H1 (cell line): ENCODE results near the gene MRPL20. TPM values are rescaled to one million over a fixed set of nuclear protein-coding genes. Genes with fewer than 3 reads are reported as not detected.

Experiments used
- CTCF ChIA-PET: fragments of 300-600 bp; sonication (Branson Sonifier 250); formaldehyde crosslinking; loops from one replicate; lab custom pipeline; 2021; ENCODE audit not compliant: partially characterized antibody; lab: Charles Lee
- POLR2A ChIA-PET: fragments of 300-600 bp; sonication (Branson Sonifier 250); formaldehyde crosslinking; loops from one replicate; lab custom pipeline; 2021; ENCODE audit warnings: inconsistent platforms; ENCODE audit not compliant: partially characterized antibody; lab: Charles Lee
- DNase-seq, 2 experiments: peaks; one replicate each; pipeline versions ENCODE4 v3.0.0 to v3.0.0-alpha.2; 2010 to 2022; ENCODE audit warnings: low spot score in 2 of 2, low read depth in 1 of 2, mixed read lengths in 1 of 2
- FAIRE-seq: peaks from 2 replicates; lab custom pipeline; 2011; peaks lifted over from hg19 to GRCh38; lab: Jason Lieb, UNC
- H2AFZ ChIP-seq: 2 replicates; pipeline ENCODE4 v1.8.1; 2012; ENCODE audit warnings: low read length, inconsistent platforms
- H2AK5ac ChIP-seq: 2 replicates; pipeline ENCODE4 v1.6.1; 2013; ENCODE audit warnings: low read depth, low read length
- H2BK120ac ChIP-seq: replicated peaks from 2 replicates; pipeline ENCODE3; 2013; ENCODE audit warnings: low read depth, low read length, inconsistent platforms
- H2BK12ac ChIP-seq: 2 replicates; pipeline ENCODE4 v1.6.1; 2013; ENCODE audit warnings: low read depth, low read length
- H2BK15ac ChIP-seq: 2 replicates; pipeline ENCODE4 v1.6.1; 2013; ENCODE audit warnings: low read length
- H2BK20ac ChIP-seq: 2 replicates; pipeline ENCODE4 v1.6.1; 2013; ENCODE audit warnings: low read length
- H2BK5ac ChIP-seq: 2 replicates; pipeline ENCODE4 v1.6.1; 2013; ENCODE audit warnings: low read depth, low read length
- H3K14ac ChIP-seq: 2 replicates; pipeline ENCODE4 v1.6.1; 2013; ENCODE audit warnings: inconsistent platforms; ENCODE audit not compliant: insufficient read length
- H3K18ac ChIP-seq: 2 replicates; pipeline ENCODE4 v1.6.1; 2013; ENCODE audit warnings: low read length; ENCODE audit errors: extremely low read depth
- H3K23ac ChIP-seq: 2 replicates; pipeline ENCODE4 v1.6.1; 2013; ENCODE audit warnings: inconsistent platforms; ENCODE audit not compliant: insufficient read length
- H3K23me2 ChIP-seq: 2 replicates; pipeline ENCODE4 v1.6.1; 2013; ENCODE audit warnings: low read depth, low read length
- H3K27ac ChIP-seq: 2 replicates; pipeline ENCODE4 v1.6.1; 2011; ENCODE audit warnings: low read depth, low read length, inconsistent platforms
- H3K27me3 ChIP-seq, 4 experiments: replicated peaks in 1 of 4; 1 replicate in 1 of 4; 2 replicates in 3 of 4; pipeline versions ENCODE4 v1.6.1 to v1.8.1; 2011 to 2013; ENCODE audit warnings: low read length in 3 of 4, mild to moderate bottlenecking in 3 of 4, inconsistent platforms in 2 of 4, mixed read lengths in 2 of 4, moderate library complexity in 1 of 4; ENCODE audit not compliant: control insufficient read depth in 3 of 4, insufficient read depth in 3 of 4; ENCODE audit errors: extremely low read depth in 1 of 4
- H3K36me3 ChIP-seq, 4 experiments: 2 replicates each; pipeline versions ENCODE4 v1.6.1 to v1.8.1; 2011 to 2013; ENCODE audit warnings: mild to moderate bottlenecking in 4 of 4, low read length in 3 of 4, moderate library complexity in 2 of 4, control low read depth in 1 of 4, inconsistent platforms in 1 of 4; ENCODE audit not compliant: insufficient read depth in 4 of 4, control insufficient read depth in 2 of 4
- H3K4ac ChIP-seq: replicated peaks from 2 replicates; pipeline ENCODE3; 2013; ENCODE audit warnings: low read length, low read depth, mixed read lengths, inconsistent platforms; ENCODE audit not compliant: insufficient read length
- H3K4me1 ChIP-seq, 4 experiments: replicated peaks in 1 of 4; 1 replicate in 1 of 4; 2 replicates in 3 of 4; pipeline versions ENCODE4 v1.6.1 to v1.8.1; 2011 to 2013; ENCODE audit warnings: low read length in 3 of 4, inconsistent platforms in 2 of 4, mixed read lengths in 1 of 4; ENCODE audit not compliant: insufficient read depth in 4 of 4, control insufficient read depth in 3 of 4
- H3K4me2 ChIP-seq, 2 experiments: 2 replicates each; pipeline versions ENCODE4 v1.6.1 to v1.8.1; 2011 to 2013; ENCODE audit warnings: low read depth in 2 of 2, low read length in 2 of 2, control low read depth in 1 of 2, inconsistent platforms in 1 of 2, mild to moderate bottlenecking in 1 of 2; ENCODE audit not compliant: insufficient read depth in 1 of 2
- H3K4me3 ChIP-seq, 4 experiments: fragments of 200-600, 300-600 bp in 1 of 4; sonication (generic), shearing (Covaris generic), sonication (Bioruptor Twin) in 1 of 4; 2 replicates each; pipeline versions ENCODE4 v1.5.1 to v1.8.1; 2011 to 2016; ENCODE audit warnings: low read length in 4 of 4, low read depth in 3 of 4, control low read depth in 2 of 4, inconsistent platforms in 2 of 4, mild to moderate bottlenecking in 2 of 4, mixed read lengths in 1 of 4, moderate library complexity in 1 of 4; ENCODE audit not compliant: insufficient read depth in 2 of 4; ENCODE audit errors: extremely low read depth in 1 of 4
- H3K56ac ChIP-seq: replicated peaks from 2 replicates; pipeline ENCODE3; 2013; ENCODE audit warnings: low read depth, mild to moderate bottlenecking, mixed read lengths, low read length, inconsistent platforms; ENCODE audit not compliant: insufficient read length
- H3K79me1 ChIP-seq: 2 replicates; pipeline ENCODE4 v1.6.1; 2013; ENCODE audit warnings: low read depth, low read length, control low read depth
- H3K79me2 ChIP-seq, 2 experiments: 2 replicates each; pipeline versions ENCODE4 v1.6.1 to v1.8.1; 2012 to 2013; ENCODE audit warnings: low read length in 2 of 2, mild to moderate bottlenecking in 2 of 2, inconsistent platforms in 1 of 2; ENCODE audit not compliant: insufficient read depth in 2 of 2, control insufficient read depth in 1 of 2
- H3K9ac ChIP-seq, 4 experiments: replicated peaks in 1 of 4; 1 replicate in 1 of 4; 2 replicates in 3 of 4; pipeline versions ENCODE4 v1.6.1 to v1.8.1; 2011 to 2013; ENCODE audit warnings: low read depth in 3 of 4, low read length in 3 of 4, control low read depth in 2 of 4, mild to moderate bottlenecking in 2 of 4, moderate library complexity in 2 of 4, inconsistent platforms in 1 of 4; ENCODE audit errors: extremely low read depth in 1 of 4
- H3K9me3 ChIP-seq, 2 experiments: 2 replicates each; pipeline versions ENCODE4 v1.6.1 to v1.8.1; 2012 to 2013; ENCODE audit warnings: mild to moderate bottlenecking in 2 of 2, moderate library complexity in 2 of 2, control low read depth in 1 of 2, inconsistent platforms in 1 of 2, low read depth in 1 of 2, low read length in 1 of 2, mixed read lengths in 1 of 2; ENCODE audit not compliant: insufficient read depth in 2 of 2
- H4K20me1 ChIP-seq, 2 experiments: replicated peaks in 1 of 2; 2 replicates each; pipeline versions ENCODE3 to v1.8.1; 2011 to 2013; ENCODE audit warnings: inconsistent platforms in 2 of 2, low read length in 2 of 2, mild to moderate bottlenecking in 1 of 2; ENCODE audit not compliant: insufficient read depth in 2 of 2, control insufficient read depth in 1 of 2
- H4K5ac ChIP-seq: 2 replicates; pipeline ENCODE4 v1.6.1; 2013; ENCODE audit warnings: low read length, low read depth, mixed read lengths, inconsistent platforms; ENCODE audit not compliant: insufficient read length
- H4K8ac ChIP-seq: 2 replicates; pipeline ENCODE4 v1.8.0; 2013; ENCODE audit warnings: mild to moderate bottlenecking, moderate library complexity, low read length, inconsistent platforms; ENCODE audit not compliant: insufficient read depth; ENCODE audit errors: extremely low read depth
- H4K91ac ChIP-seq: replicated peaks from 2 replicates; pipeline ENCODE3; 2013; ENCODE audit warnings: low read length, mixed read lengths, inconsistent platforms; ENCODE audit not compliant: insufficient read length
- RFX5 ChIP-seq: IDR thresholded peaks from 2 replicates; pipeline ENCODE4 v1.6.1; 2011; ENCODE audit warnings: low read depth, low read length, improper control_type of control experiment, borderline replicate concordance
- RXRA ChIP-seq: IDR thresholded peaks from 2 replicates; pipeline ENCODE4 v1.6.1; 2011; ENCODE audit warnings: low read depth, mild to moderate bottlenecking, low read length, moderate library complexity; ENCODE audit not compliant: insufficient read depth
- WGBS, 2 experiments: shearing (Covaris generic) in 1 of 2; methylation state at CpG; one replicate each; pipeline versions ENCODE4 v1.1.6 to v1.1.7; 2013 to 2015; ENCODE audit warnings: low lambda C conversion rate in 2 of 2, mixed read lengths in 2 of 2, inconsistent platforms in 1 of 2, low coverage in 1 of 2, missing lambda C conversion rate in 1 of 2; ENCODE audit not compliant: insufficient replicate concordance in 2 of 2, insufficient coverage in 1 of 2, insufficient read length in 1 of 2; ENCODE audit errors: extremely low coverage in 1 of 2, missing lambda C conversion rate in 1 of 2; 5-methylcytosine and 5-hydroxymethylcytosine counted together
- polyA plus RNA-seq, 7 experiments: library from polyadenylated mRNA; depleted of rRNA in 3 of 7; stranded (reverse) in 5 of 7; unstranded in 2 of 7; fragments of >200 nt in 5 of 7; fragments of 200-250 nt in 2 of 7; gene quantifications; 1 replicate in 5 of 7; 2 replicates in 1 of 7; 4 replicates in 1 of 7; pipeline versions ENCODE4 v1.2.1 to v1.2.3, GENCODE V29; 2011 to 2013; ENCODE audit warnings: missing spikeins in 2 of 7, mixed read lengths in 2 of 7
- total RNA-seq: library from RNA; stranded (reverse); fragmentation: NEBNext Ultra II Directional; extraction: Animal tissue kit (Norgen Biotek cat#: 25700); gene quantifications from 2 replicates; pipeline ENCODE4 v1.2.1, GENCODE V29; 2021

Gene MRPL20
- total and polyA plus RNA-seq, 2 of the 8 experiments (the other 6 are each of a cell fraction or from before 2014, with no cell fraction given): 126 to 151 TPM

DNA sequence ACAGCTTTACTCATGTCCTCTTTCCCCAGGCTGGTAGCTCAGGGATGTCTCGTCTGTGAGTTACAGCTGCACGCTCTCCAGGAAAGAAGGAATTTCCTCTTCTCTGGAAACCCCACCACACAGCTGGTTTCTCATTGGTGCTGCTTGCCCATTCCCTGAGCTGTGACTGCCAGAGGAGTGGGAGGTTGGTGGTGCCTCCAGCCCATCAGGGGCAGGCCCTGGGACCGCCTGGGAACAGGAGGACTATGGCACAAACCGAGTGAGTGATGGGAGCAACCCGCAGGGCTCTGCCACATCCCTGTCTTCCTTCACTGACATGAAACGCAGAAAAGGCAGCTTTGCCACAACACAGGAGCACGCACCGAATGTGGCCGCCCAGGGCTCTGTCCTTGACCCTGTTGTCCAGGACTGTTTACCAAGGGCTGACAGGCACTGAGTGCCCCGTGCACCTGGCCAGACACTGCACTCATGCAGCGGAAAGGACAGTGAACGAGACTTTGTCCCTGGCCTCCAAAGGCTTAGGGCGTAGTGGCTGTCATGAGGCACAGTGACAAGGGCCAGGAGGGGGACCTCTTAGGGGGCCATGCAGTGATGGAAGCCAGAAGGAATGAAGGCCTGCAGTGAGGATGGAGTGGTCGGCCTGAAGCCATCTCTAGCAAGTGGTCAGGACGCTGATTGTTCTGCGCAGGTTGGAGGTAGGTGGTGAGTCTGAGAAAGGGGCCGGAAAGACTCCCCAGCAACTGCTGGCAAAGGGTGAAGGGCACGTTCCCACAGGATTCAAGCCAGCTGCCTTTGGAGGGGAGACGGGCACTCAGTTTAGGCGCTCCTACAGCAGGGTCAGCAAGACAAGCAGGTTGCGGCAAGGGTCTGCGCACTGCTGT is 6.3 kb downstream of the MRPL20 start:
- no peak overlapping the region for H4K8ac ChIP-seq
- H3K18ac ChIP-seq: no peak overlapping the region
- no peak overlapping the region; the same call in 1 of the 2 replicates for H2BK5ac ChIP-seq
- no peak overlapping the region for H2BK15ac ChIP-seq
- ChIA-PET CTCF (interaction anchor here (0.5 to 3.6 kb wide), 19 partner anchors 8 to 136 kb away, joined by 3 to 32 read pairs (median 10); partner anchors contain the start of genes AURKAIP1 and DVL1), POLR2A (interaction anchor here (0.9 to 33.4 kb wide), 13 partner anchors 5 to 174 kb away, joined by 3 to 719 read pairs (median 5); partner anchors contain the start of genes ANKRD65, AURKAIP1, CCNL2 and MRPL20)
- H2AK5ac ChIP-seq: no peak overlapping the region
- no peak overlapping the region for H2BK12ac ChIP-seq
- no peak overlapping the region for H3K4ac ChIP-seq
- peak overlapping the region; percentile 91 to 100 for H3K4me2 ChIP-seq
- TF ChIP-seq RFX5 (no peak), RXRA (no peak)
- no peak overlapping the region for H3K14ac ChIP-seq
- peaks cover 6 to 47% of the 10 kb centered on the region in 2 experiments; a peak in 3 of 4 replicates for H3K79me2 ChIP-seq
- peak overlapping the region in 2 of 4 experiments; percentile 90 to 91; a peak in 3 of 7 replicates for H3K9ac ChIP-seq
- peaks cover 29 to 62% (median 43%) of the 10 kb centered on the region in 4 experiments for H3K36me3 ChIP-seq
- peaks cover 18% of the 10 kb centered on the region for H3K79me1 ChIP-seq
- WGBS, 2 experiments: 95% methylated on average over 22 of the region's 22 CpGs; no CpG with 5 or more reads in 1 of the 2 experiments
- DNase-seq (no peak), FAIRE-seq (no peak)
- H3K56ac ChIP-seq: no peak overlapping the region
- H3K23ac ChIP-seq: no peak overlapping the region
- peak overlapping the region; percentile 93 to 95 (median 94); a peak in 7 of 8 replicates for H3K4me3 ChIP-seq
- H4K20me1 ChIP-seq: peaks cover 11 to 26% of the 10 kb centered on the region in 2 experiments
- no peak overlapping the region for H2BK20ac ChIP-seq
- H3K9me3 ChIP-seq: no peaks in the 10 kb centered on the region
- H3K27me3 ChIP-seq: no peaks in the 10 kb centered on the region
- peaks cover 17% of the 10 kb centered on the region for H3K23me2 ChIP-seq
- peaks cover 0 to 20% (median 13%) of the 10 kb centered on the region in 4 experiments; a peak in 6 of 7 replicates for H3K4me1 ChIP-seq
- H4K91ac ChIP-seq: no peak overlapping the region
- H4K5ac ChIP-seq: no peak overlapping the region
- no peak overlapping the region for H2AFZ ChIP-seq
- no peak overlapping the region; the same call in 1 of the 2 replicates for H3K27ac ChIP-seq
- H2BK120ac ChIP-seq: no peak overlapping the region
